Keratinocyte (primary cell): ENCODE measurements around the gene NT5DC1. TPM values are rescaled to one million over a fixed set of nuclear protein-coding genes. Genes with fewer than 3 reads are reported as not detected.

Source experiments
- DNase-seq: peaks from one replicate; pipeline ENCODE4 v3.0.0-alpha.2; 2011; ENCODE audit warnings: low read depth, missing footprints, low spot score
- FAIRE-seq: peaks from 2 replicates; lab custom pipeline; 2011; peaks lifted over from hg19 to GRCh38; lab: Jason Lieb, UNC
- H2AFZ ChIP-seq: 2 replicates; pipeline ENCODE4 v1.6.0; 2012; ENCODE audit warnings: low read length, control low read depth, inconsistent platforms; ENCODE audit not compliant: control insufficient read depth
- H3K27ac ChIP-seq: 2 replicates; pipeline ENCODE4 v1.5.1; 2011; ENCODE audit warnings: low read length; ENCODE audit not compliant: control insufficient read depth, insufficient read depth
- H3K27me3 ChIP-seq: 3 replicates; pipeline ENCODE4 v1.6.0; 2011; ENCODE audit warnings: low read length; ENCODE audit not compliant: control insufficient read depth, insufficient read depth; ENCODE audit errors: extremely low read depth
- H3K36me3 ChIP-seq, 2 experiments: 2 replicates in 1 of 2; 3 replicates in 1 of 2; pipeline ENCODE4 v1.5.1; 2011; ENCODE audit warnings: low read length in 2 of 2, mild to moderate bottlenecking in 1 of 2; ENCODE audit not compliant: control insufficient read depth in 2 of 2, insufficient read depth in 2 of 2; ENCODE audit errors: extremely low read depth in 1 of 2
- H3K4me1 ChIP-seq: 3 replicates; pipeline ENCODE4 v1.5.1; 2011; ENCODE audit warnings: low read length; ENCODE audit not compliant: control insufficient read depth, insufficient read depth; ENCODE audit errors: extremely low read depth
- H3K4me2 ChIP-seq: 3 replicates; pipeline ENCODE4 v1.6.0; 2011; ENCODE audit warnings: low read depth, low read length; ENCODE audit not compliant: control insufficient read depth, insufficient read depth; ENCODE audit errors: extremely low read depth
- H3K4me3 ChIP-seq, 3 experiments: fragments of 200-600 bp in 1 of 3; sonication (generic) in 1 of 3; 2 replicates in 2 of 3; 3 replicates in 1 of 3; pipeline ENCODE4 v1.5.1; 2011 to 2016; ENCODE audit warnings: low read length in 3 of 3, mild to moderate bottlenecking in 3 of 3, control low read depth in 2 of 3, inconsistent platforms in 1 of 3, low read depth in 1 of 3, mixed read lengths in 1 of 3, mixed run types in 1 of 3, moderate library complexity in 1 of 3; ENCODE audit not compliant: control insufficient read depth in 2 of 3, insufficient read depth in 2 of 3; ENCODE audit errors: extremely low read depth in 1 of 3
- H3K79me2 ChIP-seq: 2 replicates; pipeline ENCODE4 v1.6.0; 2012; ENCODE audit warnings: low read length; ENCODE audit not compliant: control insufficient read depth, insufficient read depth
- H3K9ac ChIP-seq: 3 replicates; pipeline ENCODE4 v1.6.0; 2011; ENCODE audit warnings: low read length; ENCODE audit not compliant: control insufficient read depth, insufficient read depth; ENCODE audit errors: extremely low read depth
- H3K9me1 ChIP-seq: 3 replicates; pipeline ENCODE4 v1.6.0; 2011; ENCODE audit warnings: low read length; ENCODE audit not compliant: control insufficient read depth, insufficient read depth; ENCODE audit errors: extremely low read depth
- H3K9me3 ChIP-seq: 2 replicates; pipeline ENCODE4 v1.5.1; 2012; ENCODE audit warnings: low read depth, low read length; ENCODE audit not compliant: control insufficient read depth
- H4K20me1 ChIP-seq: 3 replicates; pipeline ENCODE4 v1.6.0; 2011; ENCODE audit warnings: low read length; ENCODE audit not compliant: control insufficient read depth, insufficient read depth; ENCODE audit errors: extremely low read depth
- CTCF ChIP-seq, 3 experiments: IDR thresholded peaks in 1 of 3; conservative IDR thresholded peaks in 1 of 3; optimal IDR thresholded peaks in 1 of 3; 2 replicates in 2 of 3; 3 replicates in 1 of 3; pipeline versions ENCODE3 to v1.5.1; 2011; ENCODE audit warnings: low read length in 3 of 3, mild to moderate bottlenecking in 3 of 3, moderate library complexity in 2 of 3, control low read depth in 1 of 3, inconsistent platforms in 1 of 3; ENCODE audit not compliant: insufficient read depth in 2 of 3; ENCODE audit errors: extremely low read depth in 1 of 3
- EZH2 ChIP-seq: IDR thresholded peaks from one replicate; pipeline ENCODE4 v1.6.1; 2012; ENCODE audit warnings: inconsistent platforms, mild to moderate bottlenecking, low read length, moderate library complexity
- dilution Hi-C: fragments of 300-500 bp; cut with MboI; formaldehyde crosslinking; loops from one replicate; pipeline ENCODE4 v1.7.0; 2020; ENCODE audit warnings: low sequenced_read_pairs; ENCODE audit not compliant: extremely low pct_ligation_motif_present
- polyA plus RNA-seq, 5 experiments: library from polyadenylated mRNA; depleted of rRNA in 3 of 5; stranded (reverse) in 3 of 5; stranded (forward) in 1 of 5; unstranded in 1 of 5; fragments of >200 nt; gene quantifications; 1 replicate in 1 of 5; 2 replicates in 3 of 5; 3 replicates in 1 of 5; pipeline versions ENCODE4 v1.2.1 to v1.2.3, GENCODE V29; 2011 to 2012; ENCODE audit warnings: missing spikeins in 2 of 5, low read depth in 1 of 5, low replicate concordance in 1 of 5

The NT5DC1 gene
- polyA plus RNA-seq, 1 donor (not counting 4 experiments of a cell fraction or from before 2014, with no cell fraction given) = 31.2 TPM

DNA sequence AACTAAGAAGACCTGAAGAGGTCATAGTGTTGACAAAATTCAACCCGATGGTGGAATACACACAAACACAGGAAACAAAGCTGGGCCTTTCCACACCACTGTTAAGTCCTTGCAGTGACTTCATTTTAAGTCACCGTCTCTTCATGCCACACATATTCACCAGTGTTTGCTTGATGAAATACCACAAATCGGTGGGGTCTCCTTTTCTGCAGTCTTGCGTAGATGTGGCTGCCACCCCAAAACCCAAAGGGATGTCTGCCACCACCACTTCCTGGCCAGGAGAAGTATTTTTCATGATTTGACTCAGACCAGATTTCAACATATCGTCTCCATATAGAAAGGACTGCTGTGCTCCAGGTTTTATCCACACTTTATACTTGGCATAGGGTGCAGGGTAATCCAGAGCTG, 36.3 kb downstream of the NT5DC1 start:
- Histone ChIP-seq H3K9me3 (no peaks in the 10 kb centered on the region), H3K4me1 (no peaks in the 10 kb centered on the region), H2AFZ (no peak overlapping the region), H3K36me3 (no peaks in the 10 kb centered on the region), H3K27ac (no peak overlapping the region), H3K4me3 (no peak overlapping the region), H3K4me2 (no peak overlapping the region), H3K9ac (no peak overlapping the region), H3K79me2 (no peaks in the 10 kb centered on the region), H4K20me1 (no peaks in the 10 kb centered on the region), H3K27me3 (no peaks in the 10 kb centered on the region), H3K9me1 (no peaks in the 10 kb centered on the region)
- TF ChIP-seq EZH2 (no peak), CTCF (optimal IDR thresholded peaks at IDR 0.05 in 1 of 3, IDR thresholded peaks at IDR 0.05 in 1 of 3, conservative IDR thresholded peaks at IDR 0.05 in 1 of 3; ENCODE audit: extremely low read depth in 1 of 3, insufficient read depth in 2 of 3, low read length in 3 of 3) (no peak)
- FAIRE-seq (no peak), DNase-seq (no peak)
- dilution Hi-C loops = no loop called here

- no peak for DNase-seq
- H4K20me1 ChIP-seq = no peaks in the 10 kb centered on the region
- no peak overlapping the region for H3K9ac ChIP-seq
- H3K4me2 ChIP-seq = no peak overlapping the region
- no peaks in the 10 kb centered on the region for H3K27me3 ChIP-seq
- FAIRE-seq = peak; percentile 56
- H3K4me3 ChIP-seq = no peak overlapping the region
- peak in 2 of 3 experiments; percentile 16 to 60 for TF ChIP-seq CTCF (optimal IDR thresholded peaks at IDR 0.05 in 1 of 3, IDR thresholded peaks at IDR 0.05 in 1 of 3, conservative IDR thresholded peaks at IDR 0.05 in 1 of 3; ENCODE audit: extremely low read depth in 1 of 3, insufficient read depth in 2 of 3, low read length in 3 of 3)
- no peak for TF ChIP-seq EZH2
- dilution Hi-C loops = no loop called here
- no peaks in the 10 kb centered on the region for H3K9me1 ChIP-seq
- no peak overlapping the region for H2AFZ ChIP-seq
- H3K36me3 ChIP-seq = no peaks in the 10 kb centered on the region
- H3K27ac ChIP-seq = no peak overlapping the region
- no peaks in the 10 kb centered on the region for H3K9me3 ChIP-seq
- H3K79me2 ChIP-seq = no peaks in the 10 kb centered on the region
- peaks cover 7% of the 10 kb centered on the region for H3K4me1 ChIP-seq
Observed at GRCh38 chr6:116139917-116140316, 39.3 kb downstream of the NT5DC1 start.
